GM21447 (cell line): Measurements from ENCODE around the gene MAMDC4.
A peak's percentile ranks its signal among the peaks of the same experiment; 100 is the strongest.

ENCODE experiments used
- ATAC-seq: cut with Tn5 transposase; IDR thresholded peaks from one replicate; pipeline ENCODE4 v1.9.1; 2021; ENCODE audit not compliant: unreplicated experiment

The MAMDC4 gene

DNA sequence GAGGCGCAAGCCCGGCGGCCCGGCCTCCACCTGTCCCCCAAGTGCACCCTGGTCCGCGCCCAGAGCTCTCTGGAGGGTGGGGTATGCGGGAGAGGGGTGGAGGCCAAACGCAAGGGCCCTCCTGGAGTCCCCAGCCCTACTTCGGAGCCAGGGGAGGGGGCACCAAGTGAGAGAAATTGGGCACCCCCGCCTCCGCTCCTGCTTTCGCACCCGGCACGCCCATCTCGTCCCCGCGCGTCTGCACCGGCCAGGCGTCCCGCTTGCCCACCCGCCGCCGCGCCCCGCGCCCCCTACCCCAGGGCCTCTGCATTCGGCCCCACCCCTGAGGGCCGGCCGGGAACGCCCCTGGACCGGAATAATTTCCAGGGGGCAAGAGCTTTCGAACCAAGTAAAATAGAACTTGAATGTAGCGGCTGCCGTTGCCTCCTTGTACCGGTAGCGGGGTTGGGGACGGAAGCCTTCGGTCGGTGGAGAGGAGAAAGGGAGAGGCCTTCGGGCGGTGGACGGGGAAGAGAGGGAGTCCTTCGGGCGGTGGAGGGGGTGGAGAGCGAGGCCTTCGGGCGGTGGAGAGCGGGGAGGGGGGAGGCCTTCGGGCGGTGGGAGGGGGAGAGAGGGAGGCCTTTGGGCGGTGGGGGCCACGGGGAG is 3.6 kb upstream of the MAMDC4 start:
- ATAC-seq, result peak; percentile 3

DNA sequence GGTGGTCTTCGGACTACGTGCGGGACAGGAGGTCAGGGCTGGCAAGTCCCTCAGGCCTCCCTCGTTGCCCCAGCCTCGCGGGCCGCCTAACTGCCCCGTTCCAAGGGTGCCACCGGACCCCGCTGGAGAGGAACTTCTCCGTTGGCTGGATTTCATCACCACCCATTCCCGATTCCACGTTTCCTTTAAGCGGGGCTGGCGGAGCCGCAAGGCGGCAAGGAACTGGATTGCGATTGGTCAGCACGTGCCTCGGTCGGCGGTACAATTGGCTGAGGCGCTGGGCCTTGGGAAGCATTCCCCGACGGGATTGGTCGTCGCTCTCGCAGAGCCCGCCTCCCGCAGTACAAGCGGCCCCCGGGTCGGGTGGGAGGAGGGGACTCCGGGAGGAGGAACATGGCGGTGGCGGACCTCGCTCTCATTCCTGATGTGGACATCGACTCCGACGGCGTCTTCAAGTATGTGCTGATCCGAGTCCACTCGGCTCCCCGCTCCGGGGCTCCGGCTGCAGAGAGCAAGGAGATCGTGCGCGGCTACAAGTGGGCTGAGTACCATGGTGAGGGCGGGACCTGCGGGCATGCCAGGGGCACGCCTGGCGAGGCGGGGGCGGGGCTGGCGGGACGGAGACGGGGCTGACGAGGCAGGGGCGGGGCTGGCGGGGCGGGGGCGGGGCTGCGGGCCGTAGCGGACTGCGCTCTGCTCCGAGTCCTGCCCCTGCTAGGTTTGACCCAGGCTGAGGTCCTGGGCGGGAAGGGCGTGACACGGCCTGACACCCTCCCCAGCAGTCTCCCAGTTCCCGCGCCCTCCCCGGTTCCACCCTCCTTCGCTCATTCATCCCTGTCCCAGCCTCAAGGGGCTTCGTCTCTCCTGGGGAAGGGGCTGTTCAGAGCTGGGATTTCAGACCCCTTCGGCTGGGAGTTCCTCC is 2.8 kb upstream of the MAMDC4 start, which contains the start of gene PHPT1:
Gene PHPT1 (plus strand): TSS at position 372 of the 922 bp plus-strand sequence. CDS start 22 bp downstream, at position 394.
- ATAC-seq, result peak; percentile 67

DNA sequence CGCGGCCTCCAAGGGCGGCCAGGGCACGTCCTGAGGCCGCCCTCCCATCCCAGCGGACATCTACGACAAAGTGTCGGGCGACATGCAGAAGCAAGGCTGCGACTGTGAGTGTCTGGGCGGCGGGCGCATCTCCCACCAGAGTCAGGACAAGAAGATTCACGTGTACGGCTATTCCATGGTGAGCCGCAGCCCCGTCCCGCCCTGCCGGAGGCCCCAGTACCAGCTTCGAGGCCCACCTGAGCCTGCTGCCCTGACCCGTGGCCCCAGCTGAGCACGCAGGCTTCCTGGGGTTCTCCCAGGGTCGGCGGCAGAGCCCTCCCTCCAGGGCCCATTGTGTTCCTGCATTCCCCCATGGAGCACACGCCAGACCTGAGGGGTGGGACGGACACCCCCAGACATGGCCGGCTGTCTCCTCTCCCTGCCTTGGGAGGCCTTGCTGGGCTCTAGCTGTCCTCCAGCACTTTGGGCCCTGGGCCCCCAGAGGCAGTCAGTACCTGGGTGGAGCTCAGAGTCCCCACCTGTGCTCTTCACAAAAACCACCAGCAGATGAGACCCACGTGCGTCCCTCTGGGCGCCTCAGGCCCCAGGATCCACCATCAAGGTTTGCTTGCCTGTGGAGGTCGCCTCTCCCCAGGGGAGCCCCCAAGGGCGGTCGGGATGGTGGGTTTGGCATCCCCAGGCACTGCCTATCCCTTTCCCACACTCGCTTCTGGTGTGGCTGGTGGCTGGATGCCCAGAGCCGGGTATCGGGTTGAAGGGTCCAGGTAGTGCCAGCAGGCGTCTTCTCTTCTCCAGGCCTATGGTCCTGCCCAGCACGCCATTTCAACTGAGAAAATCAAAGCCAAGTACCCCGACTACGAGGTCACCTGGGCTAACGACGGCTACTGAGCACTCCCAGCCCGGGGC is 1.9 kb upstream of the MAMDC4 start:
- ATAC-seq, result no peak

DNA sequence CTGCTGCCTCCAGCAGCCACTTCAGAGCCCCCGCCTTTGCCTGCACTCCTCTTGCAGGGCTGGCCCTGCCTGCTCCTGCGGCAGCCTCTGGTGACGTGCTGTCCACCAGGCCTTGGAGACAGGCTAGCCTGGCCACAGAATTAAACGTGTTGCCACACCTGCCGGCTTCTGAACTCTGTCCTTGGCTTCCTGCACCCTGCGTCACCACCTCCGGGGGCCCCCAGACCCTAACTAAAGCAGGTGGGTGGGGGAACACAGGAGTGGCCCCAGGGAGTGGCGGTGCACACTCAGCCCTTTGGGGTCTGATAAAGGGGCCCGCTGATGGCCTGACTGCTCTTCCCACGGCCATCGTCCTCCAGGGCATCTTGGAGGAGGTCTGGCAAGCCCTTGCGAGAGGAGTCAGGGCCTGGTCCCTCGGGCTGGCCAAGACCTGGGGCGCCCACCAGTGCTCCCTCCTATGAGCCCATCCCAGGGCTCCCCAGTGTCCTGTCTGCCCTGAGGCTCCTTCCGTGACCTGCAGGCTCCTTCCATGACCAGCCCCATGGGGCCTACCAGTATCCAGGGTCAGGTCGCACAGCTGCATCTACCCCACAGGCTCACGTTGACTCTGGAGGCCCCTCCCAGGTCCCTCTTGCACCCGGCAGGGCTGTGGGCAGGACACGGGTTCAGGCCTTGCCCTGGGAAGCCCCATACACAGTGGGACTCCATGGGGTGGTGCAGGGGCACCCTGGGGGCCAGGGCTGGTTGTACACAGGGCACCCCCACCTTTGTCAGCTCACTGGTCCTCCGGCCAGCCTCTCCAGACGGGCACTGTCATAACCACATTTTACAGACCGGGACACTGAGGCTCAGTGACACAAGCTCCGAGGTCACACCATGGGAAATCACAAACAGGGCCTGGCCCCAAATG is 1.0 kb upstream of the MAMDC4 start:
- ATAC-seq, result no peak

DNA sequence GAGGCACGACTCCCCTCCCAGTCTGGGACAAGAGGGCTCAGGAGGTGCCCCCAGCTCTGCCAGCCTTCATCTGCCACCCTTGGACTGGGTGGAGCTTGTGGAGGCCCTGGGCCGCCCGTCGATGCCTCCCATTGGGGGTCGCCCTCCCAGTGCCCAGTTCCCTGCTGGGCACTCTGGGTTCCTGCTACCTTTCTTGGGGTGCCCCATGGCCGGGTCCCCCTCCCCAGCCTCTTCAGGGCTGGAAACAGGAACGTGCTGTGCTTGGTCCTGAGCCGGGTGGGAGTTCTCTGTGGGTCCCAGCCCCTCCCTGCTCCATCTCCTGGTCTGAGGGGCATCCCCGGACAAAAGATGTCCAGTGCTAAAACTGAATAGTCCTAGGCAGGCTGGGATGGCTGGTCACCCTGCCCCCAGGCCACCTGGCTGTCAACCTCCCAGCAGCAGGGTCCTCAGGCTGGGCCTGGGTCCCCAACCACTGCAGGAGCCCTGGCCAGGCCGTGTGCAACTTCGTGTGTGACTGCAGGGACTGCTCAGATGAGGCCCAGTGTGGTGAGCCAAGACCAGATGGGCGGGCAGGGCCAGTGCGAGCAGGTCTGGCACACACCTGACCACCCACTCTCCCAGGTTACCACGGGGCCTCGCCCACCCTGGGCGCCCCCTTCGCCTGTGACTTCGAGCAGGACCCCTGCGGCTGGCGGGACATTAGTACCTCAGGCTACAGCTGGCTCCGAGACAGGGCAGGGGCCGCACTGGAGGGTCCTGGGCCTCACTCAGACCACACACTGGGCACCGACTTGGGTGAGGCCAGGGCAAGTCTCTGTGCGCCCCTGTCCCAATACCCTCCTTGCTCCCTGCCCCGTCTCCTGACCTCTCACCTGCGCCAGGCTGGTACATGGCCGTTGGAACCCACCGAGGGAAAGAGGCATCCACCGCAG is 784 bp downstream of the MAMDC4 start:
- ATAC-seq, result no peak

DNA sequence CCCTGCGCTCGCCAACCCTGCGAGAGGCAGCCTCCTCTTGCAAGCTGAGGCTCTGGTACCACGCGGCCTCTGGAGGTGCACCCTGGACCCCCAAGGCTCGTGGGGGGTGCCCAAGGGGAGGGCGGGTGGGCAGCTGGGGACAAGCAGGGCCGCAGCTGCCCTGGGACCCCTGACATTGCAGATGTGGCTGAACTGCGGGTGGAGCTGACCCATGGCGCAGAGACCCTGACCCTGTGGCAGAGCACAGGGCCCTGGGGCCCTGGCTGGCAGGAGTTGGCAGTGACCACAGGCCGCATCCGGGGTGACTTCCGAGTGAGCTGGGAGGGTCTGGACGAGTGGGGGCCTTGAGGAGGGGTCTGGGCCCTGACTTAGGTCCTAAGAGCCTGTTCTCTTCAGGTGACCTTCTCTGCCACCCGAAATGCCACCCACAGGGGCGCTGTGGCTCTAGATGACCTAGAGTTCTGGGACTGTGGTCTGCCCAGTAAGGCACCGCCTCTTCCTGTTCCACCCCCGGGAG is 1.5 kb downstream of the MAMDC4 start:
- no peak for ATAC-seq

DNA sequence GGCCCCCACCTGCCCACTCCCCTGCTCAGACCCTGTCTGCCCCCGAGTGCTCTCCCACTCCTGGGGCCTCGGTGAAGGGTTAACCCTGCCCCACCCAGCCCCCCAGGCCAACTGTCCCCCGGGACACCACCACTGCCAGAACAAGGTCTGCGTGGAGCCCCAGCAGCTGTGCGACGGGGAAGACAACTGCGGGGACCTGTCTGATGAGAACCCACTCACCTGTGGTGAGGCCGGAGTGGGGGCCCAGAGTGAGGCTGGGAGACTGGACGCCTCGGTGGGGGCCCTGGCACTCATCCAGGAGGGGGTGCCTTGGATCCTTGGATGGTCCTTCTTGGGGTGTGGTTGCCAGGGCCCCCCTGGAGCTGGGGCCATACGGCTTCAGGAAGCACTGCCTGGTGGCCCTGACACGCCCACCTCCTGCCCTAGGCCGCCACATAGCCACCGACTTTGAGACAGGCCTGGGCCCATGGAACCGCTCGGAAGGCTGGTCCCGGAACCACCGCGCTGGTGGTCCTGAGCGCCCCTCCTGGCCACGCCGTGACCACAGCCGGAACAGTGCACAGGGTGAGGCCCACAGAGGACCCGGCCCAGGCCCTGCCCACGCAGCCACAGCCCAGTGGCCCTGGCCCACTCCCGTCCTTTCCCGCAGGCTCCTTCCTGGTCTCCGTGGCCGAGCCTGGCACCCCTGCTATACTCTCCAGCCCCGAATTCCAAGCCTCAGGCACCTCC is 2.1 kb downstream of the MAMDC4 start:
- ATAC-seq, result no peak

DNA sequence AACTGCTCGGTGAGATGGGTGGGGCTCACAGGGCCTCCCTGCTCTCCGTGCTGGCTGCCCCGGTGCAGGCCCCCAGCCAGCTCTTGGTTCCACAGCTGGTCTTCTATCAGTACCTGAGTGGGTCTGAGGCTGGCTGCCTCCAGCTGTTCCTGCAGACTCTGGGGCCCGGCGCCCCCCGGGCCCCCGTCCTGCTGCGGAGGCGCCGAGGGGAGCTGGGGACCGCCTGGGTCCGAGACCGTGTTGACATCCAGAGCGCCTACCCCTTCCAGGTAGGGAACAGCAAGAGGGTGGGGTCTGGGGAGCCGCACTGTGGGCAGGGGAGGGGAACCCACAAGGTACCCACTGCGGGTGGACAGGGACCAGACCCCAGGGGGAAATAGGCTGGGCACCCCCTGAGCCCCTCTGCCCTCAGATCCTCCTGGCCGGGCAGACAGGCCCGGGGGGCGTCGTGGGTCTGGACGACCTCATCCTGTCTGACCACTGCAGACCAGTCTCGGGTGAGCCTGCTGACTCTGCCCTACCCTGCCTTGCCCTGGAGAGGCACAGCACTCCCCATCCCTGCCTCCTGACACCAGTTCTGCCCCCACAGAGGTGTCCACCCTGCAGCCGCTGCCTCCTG is 2.8 kb downstream of the MAMDC4 start:
- no peak for ATAC-seq

DNA sequence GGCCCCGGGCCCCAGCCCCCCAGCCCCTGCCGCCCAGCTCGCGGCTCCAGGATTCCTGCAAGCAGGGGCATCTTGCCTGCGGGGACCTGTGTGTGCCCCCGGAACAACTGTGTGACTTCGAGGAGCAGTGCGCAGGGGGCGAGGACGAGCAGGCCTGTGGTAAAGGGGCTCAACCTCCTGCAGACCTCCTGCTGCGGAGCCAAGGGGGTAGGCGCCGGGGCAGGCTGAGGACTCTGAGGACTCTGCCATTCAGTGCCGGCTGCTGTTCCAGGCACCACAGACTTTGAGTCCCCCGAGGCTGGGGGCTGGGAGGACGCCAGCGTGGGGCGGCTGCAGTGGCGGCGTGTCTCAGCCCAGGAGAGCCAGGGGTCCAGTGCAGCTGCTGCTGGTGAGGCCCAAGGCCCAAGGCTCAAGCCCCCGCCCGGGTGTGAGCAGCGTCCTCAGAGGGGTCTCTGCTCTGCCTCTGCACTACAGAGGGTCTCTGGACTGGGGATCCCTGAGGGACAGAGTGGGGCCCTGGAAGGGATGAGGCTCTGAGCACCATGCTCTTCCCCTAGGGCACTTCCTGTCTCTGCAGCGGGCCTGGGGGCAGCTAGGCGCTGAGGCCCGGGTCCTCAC is 3.4 kb downstream of the MAMDC4 start:
- ATAC-seq, result no peak

DNA sequence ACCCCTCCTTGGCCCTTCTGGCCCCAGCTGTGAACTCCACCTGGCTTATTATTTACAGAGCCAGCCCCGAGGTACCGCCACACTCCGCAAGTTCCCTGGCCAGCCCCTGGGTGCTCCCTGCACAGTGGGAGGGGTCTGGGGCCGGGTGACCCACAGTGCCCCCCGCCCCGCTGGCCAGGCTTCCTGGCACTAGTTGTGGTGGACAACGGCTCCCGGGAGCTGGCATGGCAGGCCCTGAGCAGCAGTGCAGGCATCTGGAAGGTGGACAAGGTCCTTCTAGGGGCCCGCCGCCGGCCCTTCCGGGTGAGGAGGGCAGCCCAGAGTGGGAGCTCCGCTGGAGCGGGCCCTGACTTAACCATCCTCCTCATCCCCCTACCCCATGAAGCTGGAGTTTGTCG is 3.9 kb downstream of the MAMDC4 start:
- ATAC-seq, result no peak

DNA sequence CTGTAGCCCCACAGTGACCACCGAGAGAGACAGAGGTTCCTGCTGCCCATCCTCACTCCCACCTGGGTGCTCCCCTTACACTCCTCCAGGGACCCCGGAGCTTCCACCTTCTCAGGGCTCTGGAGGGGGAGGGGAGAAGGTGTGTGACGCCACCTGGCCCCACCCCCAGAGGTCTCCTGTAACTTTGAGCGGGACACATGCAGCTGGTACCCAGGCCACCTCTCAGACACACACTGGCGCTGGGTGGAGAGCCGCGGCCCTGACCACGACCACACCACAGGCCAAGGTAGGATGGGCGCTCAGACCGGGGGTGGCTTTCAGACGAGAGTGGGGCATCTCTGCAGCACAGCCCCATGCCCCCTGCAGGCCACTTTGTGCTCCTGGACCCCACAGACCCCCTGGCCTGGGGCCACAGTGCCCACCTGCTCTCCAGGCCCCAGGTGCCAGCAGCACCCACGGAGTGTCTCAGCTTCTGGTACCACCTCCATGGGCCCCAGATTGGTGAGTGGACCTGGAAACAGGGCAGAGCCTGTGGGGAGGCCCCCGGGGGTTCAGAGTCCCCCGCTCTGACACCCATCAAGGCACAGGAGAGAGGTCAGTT is 4.5 kb downstream of the MAMDC4 start:
- ATAC-seq, result no peak

DNA sequence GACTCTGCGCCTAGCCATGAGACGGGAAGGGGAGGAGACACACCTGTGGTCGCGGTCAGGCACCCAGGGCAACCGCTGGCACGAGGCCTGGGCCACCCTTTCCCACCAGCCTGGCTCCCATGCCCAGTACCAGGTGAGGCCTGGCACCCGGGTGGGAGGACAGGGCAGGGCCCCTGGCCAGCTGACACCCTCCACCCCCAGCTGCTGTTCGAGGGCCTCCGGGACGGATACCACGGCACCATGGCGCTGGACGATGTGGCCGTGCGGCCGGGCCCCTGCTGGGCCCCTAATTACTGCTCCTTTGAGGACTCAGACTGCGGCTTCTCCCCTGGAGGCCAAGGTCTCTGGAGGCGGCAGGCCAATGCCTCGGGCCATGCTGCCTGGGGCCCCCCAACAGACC is 5.0 kb downstream of the MAMDC4 start:
- no peak for ATAC-seq

DNA sequence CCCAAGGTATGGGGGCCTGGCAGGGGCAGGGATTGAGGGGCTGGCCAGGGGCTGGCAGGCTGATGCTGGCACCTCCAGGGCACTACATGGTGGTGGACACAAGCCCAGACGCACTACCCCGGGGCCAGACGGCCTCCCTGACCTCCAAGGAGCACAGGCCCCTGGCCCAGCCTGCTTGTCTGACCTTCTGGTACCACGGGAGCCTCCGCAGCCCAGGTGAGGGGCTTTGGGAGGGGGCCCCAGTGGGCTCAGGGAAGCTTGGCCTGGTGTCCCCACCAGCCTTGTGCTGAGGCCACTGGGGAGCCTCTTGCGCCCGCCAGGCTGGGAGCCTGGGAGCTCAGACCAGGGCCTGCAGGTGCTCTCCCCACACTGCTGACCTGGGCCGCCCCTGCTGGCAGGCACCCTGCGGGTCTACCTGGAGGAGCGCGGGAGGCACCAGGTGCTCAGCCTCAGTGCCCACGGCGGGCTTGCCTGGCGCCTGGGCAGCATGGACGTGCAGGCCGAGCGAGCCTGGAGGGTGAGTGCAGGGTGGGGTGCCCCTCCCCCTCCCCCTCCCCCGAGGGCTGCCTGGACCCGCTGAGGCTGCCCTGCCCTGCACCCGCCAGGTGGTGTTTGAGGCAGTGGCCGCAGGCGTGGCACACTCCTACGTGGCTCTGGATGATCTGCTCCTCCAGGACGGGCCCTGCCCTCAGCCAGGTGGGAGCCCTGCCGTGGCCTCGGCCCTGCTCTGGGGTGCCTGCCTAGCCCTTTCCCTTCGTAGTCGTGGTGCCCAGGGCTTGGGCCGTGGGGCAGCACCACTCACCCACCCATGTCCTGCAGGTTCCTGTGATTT is 5.7 kb downstream of the MAMDC4 start:
- no peak for ATAC-seq

DNA sequence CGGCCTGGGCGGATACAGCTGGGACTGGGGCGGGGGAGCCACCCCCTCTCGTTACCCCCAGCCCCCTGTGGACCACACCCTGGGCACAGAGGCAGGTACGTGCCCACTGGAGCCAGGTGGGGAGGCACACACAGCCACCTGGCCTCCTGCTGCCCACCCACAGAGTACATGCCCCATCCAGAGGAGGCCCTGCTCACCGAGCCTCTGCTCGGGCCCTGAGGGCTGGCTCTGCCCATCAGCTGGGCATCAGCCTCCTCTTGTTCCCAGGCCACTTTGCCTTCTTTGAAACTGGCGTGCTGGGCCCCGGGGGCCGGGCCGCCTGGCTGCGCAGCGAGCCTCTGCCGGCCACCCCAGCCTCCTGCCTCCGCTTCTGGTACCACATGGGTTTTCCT is 6.3 kb downstream of the MAMDC4 start:
- no peak for ATAC-seq

DNA sequence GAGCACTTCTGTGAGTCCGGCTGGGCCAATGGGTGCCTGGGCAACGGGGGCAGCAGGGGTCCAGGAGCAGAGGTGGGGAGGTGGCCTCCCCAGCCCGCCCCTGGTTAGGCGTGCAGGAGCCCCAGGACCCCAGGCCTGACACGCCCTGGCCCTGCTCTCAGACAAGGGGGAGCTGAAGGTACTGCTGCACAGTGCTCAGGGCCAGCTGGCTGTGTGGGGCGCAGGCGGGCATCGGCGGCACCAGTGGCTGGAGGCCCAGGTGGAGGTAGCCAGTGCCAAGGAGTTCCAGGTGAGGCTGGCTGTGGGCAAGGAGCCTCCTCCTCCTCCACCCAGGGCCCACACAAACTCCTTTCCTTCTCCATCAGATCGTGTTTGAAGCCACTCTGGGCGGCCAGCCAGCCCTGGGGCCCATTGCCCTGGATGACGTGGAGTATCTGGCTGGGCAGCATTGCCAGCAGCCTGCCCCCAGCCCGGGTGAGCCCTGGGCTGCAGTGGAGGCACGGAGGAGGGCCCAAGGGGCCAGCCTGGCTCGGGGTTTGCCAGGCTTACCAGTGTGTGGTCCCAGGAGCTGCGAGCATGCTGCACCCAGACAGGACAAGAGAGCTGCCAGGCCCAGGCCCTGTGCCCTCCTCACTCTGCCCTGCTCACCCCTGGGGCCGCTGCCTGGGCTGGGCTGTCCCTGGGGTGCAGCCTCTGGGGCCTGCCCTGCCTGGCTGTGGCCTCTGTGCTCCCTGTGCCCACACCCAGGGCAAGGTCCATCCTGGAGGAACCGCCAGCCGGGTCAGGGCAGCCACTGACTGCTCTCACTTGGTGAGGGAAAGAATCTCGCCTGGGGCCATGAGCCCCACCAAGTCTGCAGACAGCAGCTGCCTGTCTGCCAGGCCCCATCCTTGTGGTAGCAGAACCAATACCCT is 7.0 kb downstream of the MAMDC4 start:
- ATAC-seq, result no peak
